ENCODE measurements around the gene GJC2.

GJC2 gene

DNA sequence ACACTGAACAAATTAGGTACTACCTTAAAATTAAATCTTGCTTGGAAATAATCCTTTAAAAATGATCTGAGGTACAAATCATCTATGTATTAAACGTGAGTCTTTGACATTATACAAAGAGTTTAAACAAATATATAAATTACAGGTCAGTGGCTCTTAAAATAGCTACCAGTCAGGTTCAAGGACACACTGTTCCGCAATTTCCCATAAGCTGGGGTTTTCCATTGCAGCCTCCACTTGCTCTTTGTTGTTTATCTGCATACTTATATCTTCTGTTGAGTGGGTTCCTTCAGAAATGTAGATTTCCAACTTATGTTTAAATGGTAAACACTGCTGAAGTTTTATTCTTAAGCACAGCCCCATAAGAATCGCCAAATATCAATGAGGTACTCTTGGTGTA is 34.9 kb upstream of the GJC2 start:
- no peak for DNase-seq (ENCODE audit: low read depth)

- no peak for DNase-seq (ENCODE audit: low read depth)
Observed at GRCh38 chr1:228117335-228117734, 32.4 kb upstream of the GJC2 start.

- DNase-seq (ENCODE audit: low read depth) = no peak
Observed at GRCh38 chr1:228118040-228118439, 31.7 kb upstream of the GJC2 start.

- no peak for DNase-seq (ENCODE audit: low read depth)
Observed at GRCh38 chr1:228120351-228120750, 29.4 kb upstream of the GJC2 start.

- no peak for DNase-seq (ENCODE audit: low read depth)
Observed at GRCh38 chr1:228120857-228121489, 28.8 kb upstream of the GJC2 start.

GRCh38 chr1:228122921-228123441 is 26.7 kb upstream of the GJC2 start:
- DNase-seq (ENCODE audit: low read depth) = no peak

DNA sequence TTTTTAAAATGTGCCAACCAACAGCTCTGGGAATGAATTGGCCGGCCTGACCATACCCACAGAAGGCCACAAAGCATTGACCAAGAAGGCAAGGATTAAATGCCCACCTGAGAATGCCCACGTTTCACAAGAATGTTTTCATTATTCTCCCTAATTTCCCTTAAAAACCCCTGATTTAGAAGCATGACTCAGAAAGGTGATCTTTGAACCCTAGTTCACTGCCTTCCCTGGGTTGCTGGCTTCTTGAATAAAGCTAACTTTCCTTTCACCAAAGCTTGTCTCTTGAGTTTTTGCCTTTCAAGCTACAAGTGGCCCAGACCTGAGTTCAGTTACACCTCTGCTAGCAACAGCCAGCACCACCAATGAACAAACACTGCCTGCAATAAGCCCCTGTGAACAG is 26.2 kb upstream of the GJC2 start:
- no peak for DNase-seq (ENCODE audit: low read depth)

DNA sequence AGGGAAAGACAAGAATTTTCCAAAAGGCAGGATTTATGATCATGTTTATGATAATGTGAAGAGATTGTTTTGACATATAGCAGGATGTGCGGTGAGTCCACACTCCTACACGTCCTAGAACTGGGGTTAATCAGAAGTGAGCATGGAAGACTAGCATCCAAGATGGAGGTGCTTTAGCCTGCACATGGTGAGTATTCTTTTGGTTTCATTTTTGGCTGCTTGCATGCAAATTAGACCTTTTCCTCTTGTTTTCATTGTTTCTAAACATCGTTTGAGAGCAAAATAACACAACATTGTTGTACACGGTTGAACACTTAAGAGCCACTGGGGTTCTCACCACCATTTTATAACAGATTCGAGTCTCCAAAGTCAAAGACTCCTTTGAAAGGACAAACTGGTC is 24.5 kb upstream of the GJC2 start:
- no peak for DNase-seq (ENCODE audit: low read depth)

DNA sequence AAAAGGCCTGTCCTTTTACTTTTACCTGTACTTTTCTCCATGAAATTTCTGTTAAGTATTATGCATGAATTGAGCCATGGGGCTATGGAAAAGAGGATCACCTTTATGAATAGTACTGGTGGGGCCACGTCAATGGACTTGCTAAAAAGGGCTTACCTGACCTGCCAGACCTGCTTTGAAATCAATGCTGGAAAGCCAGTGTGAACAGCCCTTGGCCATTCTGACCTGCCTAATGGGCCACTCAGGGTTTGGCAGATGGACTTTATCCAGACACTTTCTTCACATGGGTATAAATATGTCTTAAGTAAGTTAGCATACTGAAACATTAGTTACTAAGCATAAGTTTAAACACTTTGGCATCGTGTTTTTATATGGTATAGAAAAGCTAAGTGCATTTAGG is 18.0 kb upstream of the GJC2 start:
- DNase-seq (ENCODE audit: low read depth) = no peak

GRCh38 chr1:228134591-228134990 is 15.1 kb upstream of the GJC2 start:
- DNase-seq (ENCODE audit: low read depth) = no peak

GRCh38 chr1:228136901-228137300 is 12.8 kb upstream of the GJC2 start:
- DNase-seq (ENCODE audit: low read depth) = no peak

- DNase-seq (ENCODE audit: low read depth) = no peak
Observed at GRCh38 chr1:228139406-228139930, 10.3 kb upstream of the GJC2 start.

- peak; percentile 100 for DNase-seq (ENCODE audit: low read depth)
Observed at GRCh38 chr1:228139931-228140723, 9.6 kb upstream of the GJC2 start, which contains the start of gene GUK1. TSS of gene GUK1 (plus strand) at chr1:228140279. CDS start at chr1:228140303, 24 bp downstream.

- no peak for DNase-seq (ENCODE audit: low read depth)
Observed at GRCh38 chr1:228140724-228141225, 9.0 kb upstream of the GJC2 start.

DNA sequence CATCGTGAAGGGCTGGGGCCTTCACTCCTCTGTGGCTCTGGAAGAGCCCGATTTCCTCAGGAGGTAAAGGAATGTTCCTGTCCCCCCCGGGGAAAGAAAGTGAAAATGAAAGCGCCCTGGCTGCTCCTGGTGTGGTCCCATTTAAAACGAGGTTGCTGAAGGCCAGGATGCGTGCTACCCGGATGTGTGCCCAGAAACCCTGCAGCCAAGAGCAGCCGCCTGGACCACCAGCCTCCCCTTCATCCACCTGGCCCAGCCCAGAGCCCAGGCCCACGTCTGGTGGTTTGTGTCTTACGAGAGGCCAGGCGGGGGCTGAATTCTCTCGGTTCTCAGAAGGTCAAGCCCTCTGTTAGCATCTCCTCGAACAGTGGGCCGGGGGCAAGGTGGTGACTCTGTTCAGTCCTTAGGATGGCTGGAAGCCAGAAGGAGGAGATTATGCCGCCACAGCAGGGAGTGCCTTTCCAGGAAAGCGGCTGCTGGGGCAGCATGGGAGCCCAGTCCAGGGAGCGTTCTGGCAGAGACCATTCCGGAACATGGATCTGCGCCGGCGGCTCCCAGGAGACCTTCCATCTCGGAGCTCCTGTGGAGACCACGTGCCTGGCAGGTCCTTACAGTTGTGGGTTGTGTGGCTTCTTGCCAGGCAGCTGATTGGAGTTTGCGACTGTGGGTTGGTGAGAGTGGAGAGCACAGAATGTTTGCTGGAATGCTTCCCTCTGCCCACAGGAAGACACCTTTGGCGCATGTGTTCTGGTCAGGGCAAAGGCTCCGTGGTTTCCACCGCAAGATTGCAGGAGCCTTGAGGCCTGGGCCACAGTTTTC is 8.3 kb upstream of the GJC2 start:
- no peak for DNase-seq (ENCODE audit: low read depth)

DNA sequence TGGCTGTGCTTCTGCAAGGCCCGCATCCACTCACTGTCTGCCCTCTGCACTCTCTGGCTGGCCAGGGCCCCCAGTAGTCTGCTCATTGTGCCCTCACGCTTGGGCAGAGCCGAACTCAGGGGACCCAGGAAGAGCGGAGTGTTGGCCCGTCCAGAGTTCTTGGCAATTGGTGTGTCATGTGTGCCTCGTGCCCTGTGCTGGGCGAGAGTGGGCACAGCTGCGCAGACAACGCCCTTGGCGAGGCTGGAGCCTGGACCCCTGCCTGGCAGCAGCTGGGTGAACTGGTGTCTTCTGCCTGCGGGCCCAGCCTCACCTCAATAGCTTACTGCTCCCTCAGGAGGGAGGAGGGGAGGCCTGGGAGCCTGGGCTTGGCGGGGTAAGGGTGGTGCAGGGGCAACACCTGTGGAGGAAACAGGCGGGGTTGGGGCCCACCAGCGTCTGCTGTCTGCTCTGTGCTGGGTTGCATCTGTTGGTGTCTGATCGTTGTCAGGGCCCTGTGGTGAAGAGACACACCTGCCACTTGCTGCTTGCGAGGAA is 7.5 kb upstream of the GJC2 start:
- no peak for DNase-seq (ENCODE audit: low read depth)

GRCh38 chr1:228142701-228143136 is 7.0 kb upstream of the GJC2 start:
- DNase-seq (ENCODE audit: low read depth) = no peak

DNA sequence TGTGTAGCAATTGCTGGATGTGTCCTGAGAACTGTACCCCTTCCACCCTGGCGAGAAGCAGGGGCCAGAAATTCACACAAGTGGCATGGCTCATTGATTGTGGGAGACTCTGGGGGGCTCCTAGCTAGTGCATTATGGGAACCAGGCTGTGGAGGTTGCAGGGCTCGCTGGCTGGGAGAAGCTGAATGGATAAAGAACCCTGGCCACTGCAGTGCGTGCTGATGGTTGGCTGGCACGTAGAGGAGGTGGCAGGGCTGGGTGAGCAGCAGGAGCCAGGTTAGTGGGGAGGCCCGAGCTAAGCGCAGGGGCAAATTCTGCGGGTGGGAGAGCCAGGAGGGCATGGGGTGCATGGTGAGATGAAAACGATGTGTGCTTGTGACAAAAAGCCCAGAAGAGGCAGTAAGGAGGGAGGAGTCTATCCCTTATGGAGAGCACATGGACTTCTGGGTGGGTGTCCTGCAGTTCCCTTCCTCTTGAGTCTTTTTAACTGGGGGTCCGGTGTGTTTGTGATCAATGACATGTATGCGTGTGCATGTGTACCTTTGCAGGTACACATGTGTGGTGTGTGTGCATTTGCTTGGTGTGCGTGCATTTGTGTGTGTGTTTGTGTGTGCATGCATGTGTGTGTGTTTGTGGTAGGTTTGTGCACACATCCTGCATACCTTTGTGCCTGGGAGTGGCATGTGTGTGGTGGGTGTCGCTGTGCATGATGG is 6.1 kb upstream of the GJC2 start:
- no peak for DNase-seq (ENCODE audit: low read depth)

GRCh38 chr1:228144193-228144992 is 5.3 kb upstream of the GJC2 start:
- DNase-seq (ENCODE audit: low read depth) = no peak

GRCh38 chr1:228144993-228145343 is 4.8 kb upstream of the GJC2 start:
- no peak for DNase-seq (ENCODE audit: low read depth)
